Stimulated activated CD4-positive, alpha-beta T cell treated with anti-CD3 and anti-CD28 coated beads, Interleukin-1b, Interleukin-23, amount 100 ng/mL, for 1 hour (primary cell): ENCODE data around the gene C2orf68.
"Not testable (repeated sequence)": the region's sequence is repeated elsewhere in the genome, so short reads cannot be mapped to it uniquely, and the experiment has no call there.

Experiments
- DNase-seq, 2 donors: peaks; one replicate each; pipeline ENCODE4 v3.0.0-alpha.2; 2020; ENCODE audit warnings: low read depth in 2 of 2

C2orf68 gene

DNA sequence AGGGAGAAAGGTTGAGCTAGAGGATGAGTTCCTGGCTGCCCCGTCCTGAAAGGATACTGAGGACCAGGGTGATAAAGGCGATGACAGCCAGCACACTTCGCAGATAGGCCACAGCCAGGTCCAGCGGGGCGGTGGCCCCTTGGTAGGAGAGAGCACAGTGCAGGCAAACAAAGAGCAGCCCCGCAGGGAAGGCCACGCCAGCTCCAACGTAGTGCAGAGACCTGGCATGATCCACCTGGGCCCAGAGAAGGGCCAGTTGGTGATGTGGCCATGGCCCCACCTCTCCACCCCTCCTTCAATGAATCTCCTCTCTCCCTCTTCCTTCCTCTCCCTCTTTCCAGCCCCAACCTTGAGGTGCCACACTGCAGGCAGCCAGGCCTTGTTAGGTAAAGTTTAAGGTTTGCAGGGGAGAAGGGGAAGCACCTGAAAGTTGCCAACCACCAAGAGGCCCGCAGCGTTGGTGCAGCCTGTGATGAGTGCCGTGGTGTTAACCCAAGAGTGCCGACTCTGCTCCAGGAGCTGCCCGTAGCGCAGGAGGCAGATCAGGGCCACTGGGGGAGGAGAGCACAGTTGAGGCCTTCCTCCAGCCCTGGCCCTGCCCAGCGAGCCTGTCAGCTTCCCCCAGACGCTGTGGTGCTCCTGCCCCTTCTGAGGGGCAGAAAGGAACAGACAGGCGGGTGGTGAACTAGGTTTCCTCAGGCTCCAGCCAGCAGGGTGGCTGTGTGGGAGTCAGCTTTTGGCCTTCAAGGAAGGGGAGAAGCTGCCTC, 12.2 kb downstream of the C2orf68 start:
- DNase-seq = no peak

DNA sequence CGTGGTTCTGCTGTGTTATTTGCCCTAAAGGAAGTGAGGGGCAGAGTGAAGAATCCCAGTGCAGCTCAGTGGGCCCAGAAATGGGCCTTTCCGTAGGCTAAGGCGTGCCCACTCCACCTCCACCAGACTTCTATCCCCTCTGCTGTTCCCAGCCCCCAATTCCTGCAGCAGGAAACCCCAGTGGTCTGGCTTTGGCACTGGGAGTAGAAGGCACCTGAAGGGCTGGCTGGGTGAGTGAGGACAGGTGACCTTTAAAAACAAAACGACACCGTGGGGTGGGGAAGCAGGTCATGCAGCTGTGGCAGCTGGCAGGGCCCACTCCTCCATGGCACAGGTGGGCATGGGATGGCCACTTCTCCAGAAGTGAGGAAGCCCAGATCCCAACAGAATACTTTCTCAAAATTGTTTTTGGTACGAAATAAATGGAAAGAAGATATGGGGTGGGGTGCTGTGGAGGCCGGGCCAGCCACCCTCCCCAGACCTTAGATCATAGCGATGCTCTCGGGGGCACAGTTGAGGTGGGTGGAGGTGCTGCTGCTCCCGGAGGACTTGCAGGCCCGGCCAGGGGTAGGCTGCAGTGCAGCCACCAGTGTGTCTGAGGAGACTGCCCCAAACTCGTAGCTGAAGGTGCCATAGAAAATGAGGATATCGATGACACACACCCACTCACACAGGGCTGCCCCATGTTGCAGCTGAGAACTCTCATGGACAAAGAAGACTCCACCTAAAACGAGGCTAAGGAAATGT, 13.1 kb downstream of the C2orf68 start:
- DNase-seq = no peak

DNA sequence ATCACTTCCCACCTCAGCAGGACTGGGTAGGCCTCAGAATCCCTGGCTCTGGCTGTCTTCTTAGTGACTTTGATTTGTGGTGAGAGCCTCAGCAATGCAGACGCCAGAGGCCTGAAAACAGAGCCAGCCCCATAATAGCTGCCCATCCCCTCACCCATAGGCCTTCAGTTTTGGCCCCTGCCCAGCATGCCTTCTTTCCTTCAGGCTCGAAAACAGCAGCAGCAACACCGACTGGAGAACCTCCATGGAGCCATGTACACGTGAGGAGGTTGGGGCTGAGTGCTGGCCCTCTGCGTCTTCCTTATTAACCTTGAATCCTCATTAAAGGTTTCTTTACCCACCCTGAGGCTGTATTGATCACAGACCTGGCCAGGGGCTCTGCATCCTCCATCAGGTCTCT, 14.6 kb downstream of the C2orf68 start:
- no peak for DNase-seq

DNA sequence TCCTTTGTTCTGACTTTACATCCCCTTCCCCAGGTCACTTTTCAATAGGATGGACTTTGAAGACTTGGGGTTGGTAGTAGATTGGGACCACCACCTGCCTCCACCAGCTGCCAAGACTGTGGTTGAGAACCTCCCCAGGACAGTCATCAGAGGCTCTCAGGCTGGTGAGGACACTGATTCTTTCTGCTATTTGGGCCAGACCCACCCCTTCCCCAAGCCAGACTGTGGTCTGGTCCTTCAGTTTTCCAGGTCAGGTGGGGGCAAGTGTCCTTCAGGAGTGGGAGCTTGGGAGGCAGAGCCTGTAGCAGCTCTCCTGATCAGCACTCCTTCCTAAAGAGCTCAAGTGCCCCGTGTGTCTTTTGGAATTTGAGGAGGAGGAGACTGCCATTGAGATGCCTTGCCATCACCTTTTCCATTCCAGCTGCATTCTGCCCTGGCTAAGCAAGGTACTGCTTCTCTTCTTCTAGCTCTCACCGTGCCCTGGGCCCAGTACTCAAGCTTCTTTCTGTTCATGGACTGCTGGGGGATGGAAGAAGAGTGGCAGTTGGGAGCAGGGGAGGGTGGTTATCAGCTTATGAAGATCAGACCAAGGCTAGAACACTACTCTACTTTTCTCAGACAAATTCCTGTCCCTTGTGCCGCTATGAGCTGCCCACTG, 15.3 kb downstream of the C2orf68 start:
- DNase-seq = no peak

DNA sequence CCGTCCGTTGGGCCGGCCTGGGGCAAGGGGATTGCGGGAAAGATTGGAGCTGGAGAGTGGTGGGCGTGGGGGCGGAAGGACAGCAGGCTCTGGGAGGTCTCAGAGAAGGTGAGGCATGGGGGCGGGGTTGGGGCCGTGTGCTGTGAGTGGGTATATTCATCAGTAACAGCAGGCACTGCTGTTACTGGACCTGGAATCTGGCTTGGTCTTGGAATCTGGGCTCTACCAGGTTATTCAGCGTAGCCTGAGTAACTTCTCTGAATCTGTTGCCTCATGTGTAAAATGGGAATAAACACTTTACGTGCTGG, 15.9 kb downstream of the C2orf68 start:
- no peak for DNase-seq

DNA sequence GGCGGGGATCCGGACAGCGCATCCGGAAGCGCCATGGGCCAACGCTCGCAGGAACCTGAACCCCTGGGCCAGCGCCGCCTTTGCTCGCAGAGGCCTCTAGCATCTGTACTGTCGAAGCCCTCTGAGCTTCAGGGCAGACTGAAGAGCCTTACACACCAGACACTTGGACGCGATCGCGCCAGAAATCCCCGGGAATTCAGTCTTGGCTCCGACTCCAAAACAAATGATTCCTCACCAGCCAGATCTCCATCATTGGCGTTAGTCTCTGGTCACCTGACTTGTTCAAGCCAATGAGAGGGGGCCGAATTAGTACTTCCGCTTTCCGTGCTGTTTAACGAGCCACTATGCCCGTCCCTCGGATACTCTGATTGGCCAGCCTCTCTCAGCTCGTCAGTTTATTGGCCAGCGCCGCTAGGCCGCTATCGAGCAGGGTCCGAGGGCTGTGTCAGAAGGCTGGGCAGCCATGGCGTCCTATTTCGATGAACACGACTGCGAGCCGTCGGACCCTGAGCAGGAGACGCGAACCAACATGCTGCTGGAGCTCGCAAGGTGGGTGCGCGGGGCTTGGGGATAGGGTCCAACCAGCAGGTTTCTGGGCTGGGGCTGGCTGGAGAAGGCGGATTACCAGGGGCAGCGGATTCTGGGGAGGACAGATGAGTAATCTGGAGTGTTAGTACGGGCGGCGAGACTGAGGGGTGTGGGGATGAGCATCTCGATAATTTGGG, 16.4 kb downstream of the C2orf68 start, which contains the start of gene RNF181:
Gene RNF181, plus strand, starts transcription at position 445 of the 725 bp plus-strand sequence. Its CDS starts 19 bp downstream, at position 464.
- DNase-seq = peak; percentile 60 to 69

DNA sequence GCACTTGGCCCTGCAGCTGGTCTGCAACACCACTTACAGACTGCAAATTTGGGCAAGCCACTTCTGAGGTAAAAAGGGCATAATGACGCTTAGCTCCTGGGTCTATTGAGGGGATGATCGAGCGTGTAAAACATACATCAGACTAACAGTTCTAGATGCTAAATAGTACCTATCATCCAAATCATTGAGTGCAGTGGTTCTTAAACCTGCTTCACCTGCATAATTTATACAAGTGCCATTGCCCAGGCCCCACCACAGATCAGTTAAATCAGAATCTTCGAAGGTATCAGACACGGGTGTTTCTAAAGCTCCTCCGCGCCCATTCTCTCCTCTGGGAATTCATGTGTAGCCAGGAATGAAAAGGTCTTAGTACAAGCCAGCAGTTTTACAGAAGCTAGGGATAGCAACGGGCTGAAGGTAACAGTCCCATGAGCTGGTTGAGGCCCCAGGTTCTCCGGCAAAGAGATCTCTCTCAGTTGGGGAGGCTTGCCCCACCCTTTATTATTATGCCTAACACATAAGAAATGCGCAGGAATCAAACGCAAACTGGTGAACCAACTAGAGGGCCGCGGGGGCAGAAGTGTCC, 17.1 kb downstream of the C2orf68 start:
- DNase-seq = no peak

DNA sequence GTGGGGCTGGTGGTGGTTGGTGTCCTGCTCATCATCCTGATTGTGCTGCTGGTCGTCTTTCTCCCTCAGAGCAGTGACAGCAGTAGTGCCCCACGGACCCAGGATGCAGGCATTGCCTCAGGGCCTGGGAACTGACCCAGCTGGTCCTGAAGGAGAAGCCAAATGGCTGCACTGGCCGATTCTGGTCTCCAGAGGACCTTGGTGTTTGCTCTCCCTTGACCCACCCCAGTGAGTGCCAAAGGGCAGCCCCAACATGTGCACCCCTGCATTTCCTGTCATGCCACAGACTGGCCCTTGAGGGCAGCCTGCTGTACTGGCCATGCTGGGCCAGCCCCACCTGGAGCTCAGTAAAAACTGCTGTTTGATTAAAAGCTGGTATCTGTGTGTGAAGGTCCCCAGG, 18.8 kb downstream of the C2orf68 start:
- no peak for DNase-seq

DNA sequence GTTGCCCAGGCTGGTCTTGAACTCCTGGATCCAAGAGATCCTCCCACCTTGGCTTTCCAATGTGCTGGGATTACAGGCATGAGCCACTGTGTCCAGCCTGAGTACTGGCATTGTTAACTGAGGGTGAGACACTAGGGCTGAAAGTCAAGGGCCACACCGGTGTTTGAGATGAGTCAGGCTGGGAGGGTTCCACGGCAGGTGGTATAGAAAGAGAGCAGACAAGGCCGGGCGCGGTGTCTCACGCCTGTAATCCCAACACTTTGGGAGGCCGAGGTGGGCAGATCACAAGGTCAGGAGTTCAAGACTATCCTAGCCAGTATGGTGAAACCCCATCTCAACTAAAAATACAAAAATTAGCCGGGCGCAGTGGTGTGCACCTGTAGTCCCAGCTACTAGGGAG, 19.6 kb downstream of the C2orf68 start:
- not testable (repeated sequence) for DNase-seq

DNA sequence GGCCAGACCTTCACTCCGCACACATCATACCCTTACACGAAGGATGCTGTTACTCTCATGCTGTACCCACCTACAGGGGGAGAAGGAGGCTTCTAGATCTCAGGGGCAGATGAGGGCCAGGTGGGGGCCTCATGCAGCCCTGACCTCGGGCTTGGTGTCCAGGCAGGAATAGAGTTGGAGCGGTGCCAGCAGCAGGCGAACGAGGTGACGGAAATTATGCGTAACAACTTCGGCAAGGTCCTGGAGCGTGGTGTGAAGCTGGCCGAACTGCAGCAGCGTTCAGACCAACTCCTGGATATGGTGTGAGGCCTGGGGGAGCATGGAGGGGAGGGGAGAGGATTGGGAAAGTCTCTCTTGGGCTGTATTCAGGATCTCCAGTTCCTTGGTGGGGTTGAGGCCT, 20.3 kb downstream of the C2orf68 start:
- no peak for DNase-seq

DNA sequence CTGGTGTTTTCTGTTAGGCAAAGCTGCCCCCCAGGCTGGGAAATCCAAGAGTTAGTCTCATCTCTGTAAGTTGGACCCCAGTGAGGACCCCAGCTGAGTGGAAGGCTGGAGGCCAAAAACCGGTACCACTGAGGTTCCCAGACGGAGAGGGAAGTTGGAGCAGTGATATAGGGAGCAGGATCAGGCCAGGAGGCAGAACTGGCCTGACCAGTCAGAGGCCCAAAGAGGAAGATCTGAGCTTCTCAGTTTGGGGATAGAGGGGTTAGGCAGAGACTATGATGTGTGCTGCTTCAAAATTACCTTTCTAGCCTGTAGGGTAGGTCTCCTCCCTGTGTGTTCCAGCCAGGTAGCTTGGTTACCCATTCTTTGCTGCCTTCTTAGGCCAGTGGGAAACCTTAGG, 20.9 kb downstream of the C2orf68 start:
- no peak for DNase-seq

DNA sequence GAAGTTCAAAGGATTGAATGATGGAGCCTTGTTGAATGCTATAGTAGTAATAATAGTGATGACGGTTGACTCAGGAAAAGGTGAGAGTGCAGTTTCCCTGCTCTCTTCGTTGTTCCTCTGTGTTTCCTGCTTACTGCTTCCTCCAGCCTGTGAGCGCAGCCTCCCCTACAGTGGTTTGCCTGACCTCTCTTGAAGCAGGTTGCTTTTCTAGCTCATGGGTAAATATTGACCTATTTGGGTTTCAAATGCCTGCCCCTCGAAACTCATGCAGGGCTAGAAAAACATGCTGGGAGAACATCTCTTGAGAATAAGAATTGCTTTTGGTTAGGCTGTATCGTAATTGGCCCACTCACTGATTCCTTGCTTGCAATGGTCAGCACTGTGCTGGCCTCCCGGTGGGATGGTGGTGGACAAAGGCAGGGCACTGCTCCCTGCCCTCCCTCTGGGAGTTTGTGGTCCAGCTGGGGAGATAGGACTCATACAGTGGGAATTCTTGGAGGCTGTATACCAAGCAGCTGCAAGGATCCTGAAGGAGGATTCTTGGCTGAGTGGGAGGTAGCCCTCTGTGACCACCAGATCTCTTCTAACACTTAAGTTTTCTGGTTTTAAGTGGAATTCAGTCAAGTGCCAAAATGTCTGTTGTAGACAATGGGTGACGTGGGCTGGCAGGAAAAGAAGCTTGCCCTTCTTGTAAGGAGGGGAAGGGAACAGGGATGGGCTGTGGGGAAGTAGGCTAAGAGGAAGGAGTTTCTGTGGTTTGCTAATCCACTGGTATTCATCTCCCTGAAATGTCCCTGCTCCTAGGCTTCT, 21.7 kb downstream of the C2orf68 start:
- DNase-seq = no peak

DNA sequence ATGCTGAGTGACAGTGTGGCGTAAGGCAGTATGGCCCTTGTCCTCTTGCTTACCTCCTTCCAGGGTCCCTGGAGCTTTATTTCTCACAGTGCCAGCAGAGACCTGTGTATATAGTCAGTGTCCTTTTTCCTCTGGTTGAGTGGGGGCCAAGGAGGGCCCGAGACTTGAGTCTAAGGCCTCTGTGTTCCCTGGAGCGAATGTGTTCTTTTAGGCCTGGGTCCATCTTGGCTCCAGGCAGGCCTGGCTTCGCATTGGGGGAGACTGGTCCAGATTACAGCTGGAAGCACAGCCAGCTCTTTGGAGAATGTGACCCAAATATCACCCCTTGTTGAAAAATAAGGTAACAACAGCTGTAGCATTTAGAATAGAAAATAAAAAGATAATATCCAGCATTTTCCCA, 22.7 kb downstream of the C2orf68 start:
- no peak for DNase-seq

DNA sequence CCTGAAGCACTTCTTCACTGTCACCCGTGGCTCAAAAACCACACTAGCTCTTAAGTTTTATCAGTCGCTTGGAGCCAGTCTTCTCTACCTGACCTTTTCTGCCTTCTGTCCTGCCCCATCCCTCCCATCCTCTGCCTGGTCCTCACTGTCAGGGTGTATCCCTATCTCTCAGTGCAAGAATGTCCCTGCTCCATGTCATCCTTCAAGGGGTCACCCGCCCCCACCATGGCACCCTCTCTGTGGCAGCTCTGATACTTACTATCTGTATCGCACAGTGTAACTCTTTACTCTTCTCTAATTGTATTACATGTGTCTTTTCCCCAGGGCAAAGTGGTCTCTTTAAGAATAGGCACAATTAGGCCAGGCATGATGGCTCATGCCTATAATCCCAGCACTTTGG, 23.2 kb downstream of the C2orf68 start:
- DNase-seq = no peak

DNA sequence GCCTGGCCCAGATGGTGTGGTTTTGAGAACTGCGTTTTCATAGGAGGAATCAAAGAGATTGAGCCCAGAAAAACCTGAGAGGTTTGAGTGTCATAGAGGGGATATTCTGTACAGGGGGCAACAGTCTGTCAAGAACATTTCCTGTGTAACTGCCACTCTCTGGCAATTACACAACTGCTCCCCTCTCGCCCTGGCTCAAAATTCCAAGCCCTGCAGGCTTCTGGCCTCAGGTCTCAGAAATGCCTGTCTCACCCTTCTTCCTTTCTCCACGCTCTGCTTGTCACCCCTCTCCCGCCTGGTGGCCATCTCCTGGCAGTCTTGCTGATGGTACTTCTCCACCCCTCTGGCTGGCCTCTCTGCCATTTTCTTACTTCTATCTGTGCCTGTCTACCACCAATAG, 23.6 kb downstream of the C2orf68 start:
- no peak for DNase-seq

DNA sequence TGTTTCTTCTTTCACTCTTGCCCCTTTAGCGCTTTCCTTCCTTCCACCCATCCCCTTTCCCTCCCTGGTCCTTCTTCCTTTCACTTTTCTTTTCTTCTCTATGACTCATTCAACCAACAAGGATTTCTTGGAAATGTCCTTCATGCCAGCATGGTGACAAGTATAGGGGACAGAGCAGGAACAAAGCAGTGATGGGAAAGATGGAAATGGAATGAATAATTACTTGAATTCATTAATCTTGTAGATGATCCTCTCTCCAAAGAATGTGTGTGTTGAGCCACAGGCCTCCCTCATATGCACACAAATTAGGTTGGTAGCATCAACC, 26.1 kb downstream of the C2orf68 start:
- DNase-seq = no peak

DNA sequence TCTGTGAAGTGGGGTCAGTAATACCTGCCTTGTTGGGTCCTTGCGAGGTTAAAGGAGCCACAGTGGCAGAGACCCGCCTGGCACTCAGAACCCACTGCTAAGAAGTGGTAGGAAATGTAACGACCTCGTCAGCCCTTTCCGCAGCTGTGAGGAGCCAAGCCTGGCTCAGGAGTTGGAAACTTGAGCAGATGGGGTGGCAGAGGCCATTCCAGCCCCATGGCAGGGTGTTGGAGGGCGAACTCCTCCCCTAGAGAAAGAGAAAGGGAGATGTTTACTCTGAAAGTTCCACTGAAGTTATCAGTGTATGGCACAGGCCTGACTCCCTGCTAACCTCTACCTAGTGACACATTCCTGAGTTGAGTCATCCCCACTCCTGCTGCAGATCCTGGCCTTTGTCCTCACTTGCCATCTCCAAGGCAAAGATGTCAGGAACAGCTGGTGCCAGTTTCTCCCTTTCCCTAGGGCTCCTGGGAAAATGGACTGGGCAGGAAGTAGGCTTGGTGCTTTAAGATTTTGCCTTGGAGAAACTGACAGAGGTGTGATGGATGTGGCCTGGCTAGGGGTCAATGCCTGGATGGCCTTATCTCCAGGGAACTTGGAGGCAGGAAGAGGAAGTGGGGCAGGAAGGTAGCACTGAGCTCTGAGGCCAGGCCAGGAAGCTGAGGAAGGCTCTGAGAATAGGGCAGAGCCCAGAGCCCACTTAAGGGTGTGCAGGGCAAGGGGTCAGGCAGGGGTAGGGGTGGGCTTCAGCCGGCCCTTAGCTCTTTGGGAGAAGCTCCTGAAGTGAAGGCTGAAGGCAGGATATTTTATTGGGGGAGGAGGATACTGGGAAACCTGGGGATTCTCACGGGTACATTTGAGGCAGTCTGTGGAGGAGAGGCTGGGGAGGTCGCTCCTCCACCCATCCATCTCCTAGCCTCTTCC, 26.7 kb downstream of the C2orf68 start:
- no peak for DNase-seq

DNA sequence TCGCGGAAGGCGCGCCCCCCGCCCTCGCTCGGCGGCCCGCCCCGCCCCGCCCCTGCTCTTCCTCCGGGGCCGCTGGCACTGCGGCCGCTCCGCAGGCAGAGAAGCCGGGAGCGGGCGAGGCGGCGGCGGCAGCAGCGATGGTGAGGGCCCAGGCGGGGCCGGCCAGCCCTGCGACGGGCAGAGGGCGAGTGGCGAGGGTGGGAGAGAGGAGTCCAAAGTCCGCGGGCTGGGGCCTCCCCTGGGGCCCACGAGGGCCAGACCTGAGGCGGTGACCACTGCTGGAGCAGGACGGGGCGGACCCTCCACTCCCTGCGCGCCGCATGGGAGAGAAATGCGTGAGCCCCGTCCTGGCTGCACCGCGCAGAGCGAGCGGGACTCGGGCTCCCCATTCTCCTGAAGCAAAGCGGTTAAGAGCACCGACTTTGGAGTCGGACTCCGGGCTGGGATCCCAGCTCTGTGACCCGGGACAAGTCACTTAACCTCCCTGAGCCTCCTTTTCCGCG, 27.5 kb downstream of the C2orf68 start, which contains the start of gene VAMP5:
Gene VAMP5, plus strand, starts transcription at position 78 of the 503 bp plus-strand sequence. Its CDS starts 60 bp downstream, at position 138.
- no peak for DNase-seq

DNA sequence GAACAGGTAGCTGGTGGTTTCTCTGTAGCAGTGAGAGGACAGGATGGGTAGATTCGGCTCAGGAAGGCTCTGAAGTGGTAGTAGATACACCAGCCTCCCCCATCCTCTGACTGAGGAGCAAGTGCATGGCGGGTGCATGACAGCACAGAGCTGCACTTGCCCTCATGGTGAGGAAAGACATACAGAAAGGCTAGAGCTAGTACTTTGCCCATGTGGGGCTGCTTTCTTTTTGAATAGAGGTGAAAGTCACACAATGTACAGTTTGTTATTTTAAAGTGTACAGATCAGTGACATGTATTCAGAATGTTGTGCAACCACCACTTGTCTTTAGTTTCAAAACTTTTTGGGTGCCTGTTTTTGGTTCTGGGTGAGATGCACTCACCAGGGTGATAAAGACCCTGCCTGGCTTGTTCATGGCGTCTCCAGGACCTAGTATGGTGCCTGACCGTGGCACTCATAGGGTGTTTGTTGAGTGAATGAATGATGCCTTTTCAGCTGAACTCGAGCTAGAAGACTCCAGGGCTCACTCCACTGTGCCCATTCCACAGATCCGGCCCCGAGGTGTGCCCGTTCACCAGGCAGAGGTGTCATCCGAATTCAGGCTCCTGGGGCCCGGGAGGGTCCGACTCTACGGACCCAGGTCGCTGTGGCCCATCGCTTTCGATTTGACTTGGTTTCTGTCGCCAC, 28.1 kb downstream of the C2orf68 start:
- no peak for DNase-seq
